Iris pigment epithelial cell (primary cell): Measurements from ENCODE around the gene CPNE2.

Experiments used
- DNase-seq: peaks from one replicate; pipeline ENCODE4 v3.0.0-alpha.2; 2011; ENCODE audit warnings: low read depth

The CPNE2 gene

DNA sequence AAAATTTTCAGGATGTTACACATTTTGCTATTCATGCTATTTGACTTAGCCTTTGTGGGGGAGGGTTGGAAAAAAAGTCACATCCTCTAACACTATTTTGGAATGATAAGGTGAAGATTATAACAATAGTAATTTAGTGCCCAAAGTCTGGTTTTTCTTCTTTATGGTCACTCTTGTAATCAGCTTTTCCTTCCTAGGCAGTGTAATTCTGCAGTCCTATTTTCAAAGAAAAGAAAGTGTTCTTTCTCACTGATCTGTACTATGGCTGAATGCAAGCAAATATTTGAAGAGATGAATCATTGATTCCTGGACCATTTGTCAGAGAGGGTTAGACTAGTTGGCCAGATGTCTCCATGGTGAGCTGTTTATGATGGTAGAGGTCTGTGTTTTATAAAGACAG, 102.1 kb downstream of the CPNE2 start:
- DNase-seq: peak; percentile 96

DNA sequence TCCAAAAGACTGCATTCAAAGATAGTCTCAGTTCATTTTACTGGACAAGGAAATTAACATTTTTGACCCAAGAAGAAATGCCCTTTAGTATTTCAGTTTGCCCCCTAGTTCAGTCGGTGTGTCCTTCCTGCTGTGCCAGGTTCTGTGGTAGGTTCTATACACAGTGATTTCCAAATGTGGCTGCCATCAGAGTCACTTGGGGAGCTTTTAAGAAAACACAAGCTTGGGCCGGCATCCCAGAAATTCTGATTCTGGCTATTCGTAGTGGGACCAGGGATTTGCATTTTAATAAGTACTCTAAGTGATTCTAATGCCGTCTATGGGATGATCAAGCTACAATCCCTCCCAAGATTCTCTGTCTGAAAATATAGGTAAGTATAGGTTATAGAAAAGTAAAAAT, 103.9 kb downstream of the CPNE2 start:
- no peak for DNase-seq

DNA sequence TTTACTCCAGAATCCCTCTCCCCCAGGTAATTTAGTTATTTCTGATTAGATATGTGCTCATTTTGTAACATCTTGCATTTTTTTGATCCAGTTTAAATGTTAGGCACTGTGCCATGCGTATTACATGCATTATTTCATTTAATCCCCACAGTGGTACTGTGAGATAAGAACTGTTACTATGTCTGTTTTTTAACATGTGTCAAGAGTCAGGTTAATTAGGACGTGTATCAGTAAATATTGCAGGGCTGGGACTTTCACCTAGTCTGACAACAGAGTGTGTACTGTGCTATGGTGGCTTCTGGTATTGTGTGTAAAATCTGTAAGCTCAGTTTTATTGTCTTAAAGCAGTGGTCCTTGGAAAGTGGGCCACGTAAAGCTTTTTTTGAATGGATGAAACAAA, 104.4 kb downstream of the CPNE2 start:
- no peak for DNase-seq
